ENCODE results near the gene EPB41L2. TPM values are rescaled to one million over a fixed set of nuclear protein-coding genes. Genes with fewer than 3 reads are reported as not detected.

Gene EPB41L2
- total and polyA plus RNA-seq, 2 experiments from 2014 or later, result 76.2 to 91.7 TPM

- Histone ChIP-seq H3K36me3 (ENCODE audit: insufficient read depth) (no peaks in the 10 kb centered on the region), H3K4me2 (peak overlapping the region; percentile 64), H3K79me2 (replicated peaks; ENCODE audit: insufficient read depth) (no peaks in the 10 kb centered on the region), H4K20me1 (replicated peaks; ENCODE audit: insufficient read depth) (no peaks in the 10 kb centered on the region), H3K4me1 (ENCODE audit: insufficient read depth) (peaks cover 29% of the 10 kb centered on the region), H3K9me2 (ENCODE audit: insufficient read depth) (no peaks in the 10 kb centered on the region), H3K27ac (ENCODE audit: low read depth) (0 out of 2 replicates have a peak overlapping the region, but pooled peaks have one; percentile 39), H2AFZ (no peak overlapping the region), H3K27me3 (ENCODE audit: insufficient read depth) (no peaks in the 10 kb centered on the region), H3K4me3 (no peak overlapping the region), H3F3A (replicated peaks; ENCODE audit: low read depth) (no peaks in the 10 kb centered on the region)
- H3K9me3 Mint-ChIP-seq, result no peaks in the 10 kb centered on the region
- H3K4me1 Mint-ChIP-seq, result peaks cover 29% of the 10 kb centered on the region
- peaks cover 9% of the 10 kb centered on the region; the same call in 1 of the 3 replicates for H3K36me3 Mint-ChIP-seq (ENCODE audit: low read depth)
- H3K4me3 Mint-ChIP-seq, result no peak overlapping the region; the same call in 2 of the 3 replicates
- peak overlapping the region; percentile 86; the same call in 1 of the 2 replicates for H3K27ac Mint-ChIP-seq
- H3K27me3 Mint-ChIP-seq (ENCODE audit: insufficient read depth, low read depth, poor library complexity), result no peaks in the 10 kb centered on the region
- DNase-seq (ENCODE audit: low spot score) (no peak), ATAC-seq (no peak)
- TF ChIP-seq ZNF331 (CRISPR knock-in tag; IDR thresholded peaks at IDR 0.05; ENCODE audit: low read depth), result no peak
- TF ChIP-seq ZNF462 (CRISPR knock-in tag; IDR thresholded peaks at IDR 0.05), result no peak
- no peak for TF ChIP-seq CTCF (conservative IDR thresholded peaks at IDR 0.05; ENCODE audit: low read depth in 2 of 2)
- no peak for TF ChIP-seq EZH2phosphoT487 (IDR thresholded peaks at IDR 0.05; ENCODE audit: unreplicated experiment)
- TF ChIP-seq EZH2 (IDR thresholded peaks at IDR 0.05; ENCODE audit: low read depth, unreplicated experiment), result no peak
- no peak for TF ChIP-seq ETS1 (IDR thresholded peaks at IDR 0.05)
- no peak for TF ChIP-seq JUNB (IDR thresholded peaks at IDR 0.05; ENCODE audit: unreplicated experiment)
- TF ChIP-seq ZNF114 (CRISPR knock-in tag; IDR thresholded peaks at IDR 0.05), result no peak
- no peak for TF ChIP-seq POLR2AphosphoS5 (IDR thresholded peaks at IDR 0.05; ENCODE audit: low read depth)
- TF ChIP-seq NANOG (IDR thresholded peaks at IDR 0.05; ENCODE audit: borderline replicate concordance), result no peak
- TF ChIP-seq CREB1 (CRISPR knock-in tag; IDR thresholded peaks at IDR 0.05; ENCODE audit: low read depth), result no peak
- no peak for TF ChIP-seq STAT1 (IDR thresholded peaks at IDR 0.05; ENCODE audit: unreplicated experiment)
- no peak for TF ChIP-seq REST (IDR thresholded peaks at IDR 0.05; ENCODE audit: unreplicated experiment)
Observed at GRCh38 chr6:130946076-130946475, 117.0 kb downstream of the EPB41L2 start.

Measured in GM23338 (cell line).